Right lobe of liver (tissue), 6 donors: Measurements from ENCODE around the gene IFI27L1. TPM values are rescaled to one million over a fixed set of nuclear protein-coding genes. Genes with fewer than 3 reads are reported as not detected.

Experiments
- ATAC-seq, 4 donors: fragments of 200-7000 bp; cut with Tn5 transposase; one replicate each; pipeline ENCODE4 v1.9.1; 2020; ENCODE audit warnings: mild to moderate bottlenecking in 4 of 4, moderate library complexity in 4 of 4
- DNase-seq, 3 donors: peaks; one replicate each; pipeline ENCODE4 v3.0.0-alpha.2; 2020
- H3K27ac ChIP-seq, 3 donors: fragments of 200-600 bp; one replicate each; pipeline ENCODE4 v1.8.0; 2022
- H3K27me3 ChIP-seq, 2 donors: fragments of 200-600 bp; one replicate each; pipeline ENCODE4 v1.8.0; 2022
- H3K36me3 ChIP-seq, 4 donors: fragments of 200-600 bp; sonication (generic) in 1 of 4; one replicate each; pipeline versions ENCODE4 v1.5.1 to v1.8.0; 2017 to 2022; ENCODE audit warnings: control low read depth in 1 of 4
- H3K4me1 ChIP-seq, 4 donors: fragments of 200-600 bp; sonication (generic) in 1 of 4; one replicate each; pipeline versions ENCODE4 v1.5.1 to v1.8.0; 2017 to 2022; ENCODE audit warnings: control low read depth in 1 of 4
- H3K4me3 ChIP-seq, 3 donors: fragments of 200-600 bp; one replicate each; pipeline ENCODE4 v1.8.0; 2022
- H3K9me3 ChIP-seq, 4 donors: fragments of 200-600 bp; sonication (generic) in 1 of 4; one replicate each; pipeline versions ENCODE4 v1.5.1 to v1.8.0; 2017 to 2022; ENCODE audit warnings: control low read depth in 1 of 4
- CTCF ChIP-seq, 4 donors: fragments of 200-600 bp in 3 of 4; fragments of 450-650 bp in 1 of 4; IDR thresholded peaks; one replicate each; pipeline versions ENCODE4 v1.5.1 to v1.8.0; 2016 to 2022; ENCODE audit warnings: antibody characterized with exemption in 4 of 4, mild to moderate bottlenecking in 2 of 4
- POLR2A ChIP-seq: fragments of 450-650 bp; IDR thresholded peaks from one replicate; pipeline ENCODE4 v1.6.1; 2017; ENCODE audit warnings: antibody characterized with exemption, mild to moderate bottlenecking
- WGBS: methylation state at CpG from one replicate; pipeline ENCODE4 v1.1.6; 2018; ENCODE audit warnings: low coverage, low lambda C conversion rate; ENCODE audit not compliant: insufficient coverage; ENCODE audit errors: missing lambda C conversion rate; 5-methylcytosine and 5-hydroxymethylcytosine counted together
- intact Hi-C, 2 donors: fragments of 100-400 bp; cut with DNase I; formaldehyde crosslinking; loops; one replicate each; pipeline versions ENCODE4 v1.11.2 to v1.14.1; 2022
- total RNA-seq, 6 experiments: library from RNA; depleted of rRNA in 2 of 6; stranded (reverse); fragments of >200 nt in 2 of 6; fragmentation: NEBNext Ultra II Directional in 3 of 6; extraction: Animal tissue kit (Norgen Biotek cat#: 25700) in 3 of 6; gene quantifications; one replicate each; pipeline versions ENCODE4 v1.1.0 to v1.2.4, GENCODE V29; 2016 to 2023
- donor health status: DM: no; HTN: yes; CAD: no.
- donor health status: DM: no; HTN: no; CAD: no.
- donor health status: DM: no; HTN: no; CAD: no.
- donor health status: DM: no; HTN: yes; CAD: no.
- donor health status: DM: no; HTN: yes; CAD: no.

Gene IFI27L1
- total RNA-seq, 6 experiments from 2014 or later, result 2.6 to 8.2 (median 5.3) TPM

- H3K4me1 ChIP-seq, result no peaks in the 10 kb centered on the region
- H3K4me3 ChIP-seq, result no peak overlapping the region
- TF ChIP-seq POLR2A (no peak), CTCF (IDR thresholded peaks at IDR 0.05) (no peak)
- DNase-seq (no peak), ATAC-seq (no peak)
- no peaks in the 10 kb centered on the region for H3K9me3 ChIP-seq
- H3K27me3 ChIP-seq, result no peaks in the 10 kb centered on the region
- H3K27ac ChIP-seq, result no peak overlapping the region
- intact Hi-C loops, result no loop called here
- no peaks in the 10 kb centered on the region for H3K36me3 ChIP-seq
- WGBS, result 92% methylated on average over 4 of the region's 10 CpGs
These were observed 20.6 kb downstream of the IFI27L1 start for GRCh38 chr14:94101748-94102147.

- Histone ChIP-seq H3K27me3 (no peaks in the 10 kb centered on the region), H3K9me3 (no peaks in the 10 kb centered on the region), H3K27ac (no peak overlapping the region), H3K36me3 (no peaks in the 10 kb centered on the region), H3K4me3 (no peak overlapping the region), H3K4me1 (no peaks in the 10 kb centered on the region)
- no peak for TF ChIP-seq POLR2A
- no peak for TF ChIP-seq CTCF (IDR thresholded peaks at IDR 0.05)
- 72% methylated on average over 5 of the region's 8 CpGs for WGBS
- ATAC-seq (no peak), DNase-seq (no peak)
- intact Hi-C loops, result no loop called here
These were observed 21.8 kb downstream of the IFI27L1 start for GRCh38 chr14:94102768-94103482.

- intact Hi-C loops, result no loop called here
- DNase-seq (no peak), ATAC-seq (no peak)
- TF ChIP-seq CTCF (IDR thresholded peaks at IDR 0.05) (no peak), POLR2A (no peak)
- Histone ChIP-seq H3K9me3 (no peaks in the 10 kb centered on the region), H3K4me1 (no peaks in the 10 kb centered on the region), H3K4me3 (no peak overlapping the region), H3K27ac (no peak overlapping the region), H3K27me3 (no peaks in the 10 kb centered on the region), H3K36me3 (no peaks in the 10 kb centered on the region)
- WGBS, result 43% methylated on average over 1 of the region's 7 CpGs
These were observed 22.5 kb downstream of the IFI27L1 start for GRCh38 chr14:94103554-94104150.

- no peak for TF ChIP-seq POLR2A
- no peak for TF ChIP-seq CTCF (IDR thresholded peaks at IDR 0.05)
- Histone ChIP-seq H3K27me3 (no peaks in the 10 kb centered on the region), H3K4me3 (no peak overlapping the region), H3K9me3 (no peaks in the 10 kb centered on the region), H3K4me1 (no peaks in the 10 kb centered on the region), H3K36me3 (no peaks in the 10 kb centered on the region), H3K27ac (no peak overlapping the region)
- intact Hi-C loops, result no loop called here
- DNase-seq (no peak), ATAC-seq (no peak)
- WGBS, result 72% methylated on average over 8 of the region's 10 CpGs
These were observed 23.6 kb downstream of the IFI27L1 start for GRCh38 chr14:94104731-94105130.
